ENCODE data around the gene FBXW8.

The FBXW8 gene

GRCh38 chr12:117010693-117011451 is 100.1 kb downstream of the FBXW8 start:
- TF ChIP-seq, protein P1, sequence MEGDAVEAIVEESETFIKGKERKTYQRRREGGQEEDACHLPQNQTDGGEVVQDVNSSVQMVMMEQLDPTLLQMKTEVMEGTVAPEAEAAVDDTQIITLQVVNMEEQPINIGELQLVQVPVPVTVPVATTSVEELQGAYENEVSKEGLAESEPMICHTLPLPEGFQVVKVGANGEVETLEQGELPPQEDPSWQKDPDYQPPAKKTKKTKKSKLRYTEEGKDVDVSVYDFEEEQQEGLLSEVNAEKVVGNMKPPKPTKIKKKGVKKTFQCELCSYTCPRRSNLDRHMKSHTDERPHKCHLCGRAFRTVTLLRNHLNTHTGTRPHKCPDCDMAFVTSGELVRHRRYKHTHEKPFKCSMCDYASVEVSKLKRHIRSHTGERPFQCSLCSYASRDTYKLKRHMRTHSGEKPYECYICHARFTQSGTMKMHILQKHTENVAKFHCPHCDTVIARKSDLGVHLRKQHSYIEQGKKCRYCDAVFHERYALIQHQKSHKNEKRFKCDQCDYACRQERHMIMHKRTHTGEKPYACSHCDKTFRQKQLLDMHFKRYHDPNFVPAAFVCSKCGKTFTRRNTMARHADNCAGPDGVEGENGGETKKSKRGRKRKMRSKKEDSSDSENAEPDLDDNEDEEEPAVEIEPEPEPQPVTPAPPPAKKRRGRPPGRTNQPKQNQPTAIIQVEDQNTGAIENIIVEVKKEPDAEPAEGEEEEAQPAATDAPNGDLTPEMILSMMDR (IDR thresholded peaks at IDR 0.05; ENCODE audit: low read depth, low read length) = no peak
- H3K4me3 ChIP-seq (ENCODE audit: low read depth, low read length) = no peak overlapping the region

DNA sequence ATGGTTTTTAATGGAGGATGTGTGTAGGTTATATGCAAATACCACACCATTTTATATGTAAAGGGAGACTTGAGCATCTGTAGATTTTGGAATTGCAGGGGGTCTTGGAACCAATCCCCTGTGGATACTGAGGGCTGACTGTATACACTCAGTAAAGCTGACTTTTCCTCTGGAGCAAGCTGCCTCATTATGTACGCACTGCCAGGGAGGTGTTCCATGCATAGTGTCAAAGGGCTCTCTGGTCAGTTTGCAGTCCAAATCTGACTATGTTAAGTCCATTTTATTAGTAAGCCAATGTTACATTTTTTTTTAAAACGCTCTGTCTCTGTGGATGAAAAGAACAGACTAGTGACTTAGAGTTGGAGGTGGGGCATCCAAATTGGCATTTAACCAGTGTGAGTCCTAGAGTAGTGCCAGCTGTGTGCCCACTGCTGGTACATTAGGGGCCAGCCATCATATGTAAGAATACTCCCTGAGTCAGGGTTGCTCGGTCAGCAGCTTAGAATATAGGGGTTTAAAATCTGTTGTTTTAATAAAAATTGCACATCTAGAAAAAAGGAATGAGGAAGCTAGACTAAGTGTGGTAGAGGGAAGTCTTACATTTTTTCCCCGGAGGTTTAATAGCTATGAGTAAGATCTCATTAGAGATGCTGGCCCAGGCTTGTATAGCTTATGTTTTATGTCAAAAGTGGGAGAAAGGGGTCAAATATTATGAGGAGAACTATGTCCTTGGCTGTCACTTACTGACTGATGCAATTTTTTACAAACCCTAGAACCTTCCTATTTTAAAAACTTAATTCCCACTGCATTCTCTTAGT is 101.4 kb downstream of the FBXW8 start:
- TF ChIP-seq, protein P1 (IDR thresholded peaks at IDR 0.05; ENCODE audit: low read depth, low read length) = no peak
- H3K4me3 ChIP-seq (ENCODE audit: low read depth, low read length) = no peak overlapping the region

- no peak overlapping the region for H3K4me3 ChIP-seq (ENCODE audit: low read depth, low read length)
- TF ChIP-seq, protein P1 (IDR thresholded peaks at IDR 0.05; ENCODE audit: low read depth, low read length) = no peak
These were observed 103.0 kb downstream of the FBXW8 start for GRCh38 chr12:117013726-117014125.

- no peak overlapping the region for H3K4me3 ChIP-seq (ENCODE audit: low read depth, low read length)
- TF ChIP-seq, protein P1 (IDR thresholded peaks at IDR 0.05; ENCODE audit: low read depth, low read length) = no peak
These were observed 103.7 kb downstream of the FBXW8 start for GRCh38 chr12:117014342-117014887.

- TF ChIP-seq, protein P1 (IDR thresholded peaks at IDR 0.05; ENCODE audit: low read depth, low read length) = no peak
- no peak overlapping the region for H3K4me3 ChIP-seq (ENCODE audit: low read depth, low read length)
These were observed 105.1 kb downstream of the FBXW8 start for GRCh38 chr12:117015811-117016210.

- no peak overlapping the region for H3K4me3 ChIP-seq (ENCODE audit: low read depth, low read length)
- TF ChIP-seq, protein P1 (IDR thresholded peaks at IDR 0.05; ENCODE audit: low read depth, low read length) = no peak
These were observed 107.1 kb downstream of the FBXW8 start for GRCh38 chr12:117017807-117018206.

DNA sequence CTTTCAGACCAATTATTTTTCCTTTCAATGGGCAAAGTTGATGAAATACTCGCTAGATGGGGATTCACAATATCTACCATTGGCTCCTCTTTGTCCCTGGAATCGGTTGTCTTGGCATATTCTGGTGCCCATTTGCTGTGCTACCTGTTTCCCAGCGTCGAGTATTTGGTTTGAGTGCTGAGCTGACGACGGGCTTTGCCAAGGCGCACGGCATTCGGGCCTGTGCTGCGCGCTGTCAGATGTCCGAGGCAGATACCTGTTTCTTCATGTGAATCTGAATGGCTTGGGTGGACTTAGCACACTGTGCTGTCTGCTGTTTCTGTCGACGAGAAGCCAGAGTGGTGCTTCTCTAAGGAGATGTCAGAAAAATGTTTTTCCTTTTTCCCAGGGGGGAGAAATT is 107.5 kb downstream of the FBXW8 start:
- TF ChIP-seq, protein P1 (IDR thresholded peaks at IDR 0.05; ENCODE audit: low read depth, low read length) = no peak
- no peak overlapping the region for H3K4me3 ChIP-seq (ENCODE audit: low read depth, low read length)

All from WI38 (cell line).